Activated T-cell treated with anti-CD3 and anti-CD28 coated beads, Interleukin-2, amount 50 U/mL, for 24 hours (primary cell): ENCODE results near the gene CASQ1.

Experiments used
- DNase-seq: peaks from one replicate; pipeline ENCODE4 v3.0.0-alpha.2; 2020
- H3K27ac Mint-ChIP-seq: 2 replicates; pipeline ENCODE4 v1.8.0; 2020; ENCODE audit warnings: mild to moderate bottlenecking, mixed read lengths
- H3K27me3 Mint-ChIP-seq: 2 replicates; pipeline ENCODE4 v1.8.0; 2020; ENCODE audit warnings: mixed read lengths
- H3K36me3 Mint-ChIP-seq: 2 replicates; pipeline ENCODE4 v1.8.0; 2020; ENCODE audit warnings: low read depth, mixed read lengths
- H3K4me1 Mint-ChIP-seq: 2 replicates; pipeline ENCODE4 v1.8.0; 2020; ENCODE audit warnings: low read depth, mixed read lengths
- H3K4me3 Mint-ChIP-seq: 2 replicates; pipeline ENCODE4 v1.8.0; 2020; ENCODE audit warnings: mild to moderate bottlenecking, moderate library complexity, mixed read lengths
- H3K9me3 Mint-ChIP-seq: 2 replicates; pipeline ENCODE4 v1.8.0; 2020; ENCODE audit warnings: mixed read lengths

CASQ1 gene

DNA sequence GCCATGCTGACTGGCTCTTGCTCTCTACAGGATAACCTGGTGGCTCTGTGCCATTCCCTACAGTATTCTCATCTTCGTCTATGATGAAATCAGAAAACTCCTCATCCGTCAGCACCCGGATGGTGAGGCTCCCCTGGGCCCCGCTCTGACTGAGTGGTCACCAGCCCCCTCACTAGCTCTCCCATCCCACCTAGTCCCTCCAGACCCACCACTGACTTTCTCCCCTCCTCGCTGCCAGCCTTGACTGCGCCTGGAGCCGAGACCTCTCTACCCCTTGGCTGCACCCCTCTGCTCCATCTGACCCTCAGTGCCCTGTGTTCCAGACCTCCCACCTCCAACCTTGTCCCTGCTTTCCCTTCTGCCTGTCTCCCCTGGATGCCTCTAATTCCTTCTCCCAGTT lies 4.1 kb upstream of the CASQ1 start:
- Mint-ChIP-seq H3K9me3 (no peaks in the 10 kb centered on the region), H3K36me3 (no peaks in the 10 kb centered on the region), H3K4me1 (no peaks in the 10 kb centered on the region), H3K27me3 (peaks cover 12% of the 10 kb centered on the region), H3K4me3 (no peak overlapping the region), H3K27ac (no peak overlapping the region)
- DNase-seq = no peak

DNA sequence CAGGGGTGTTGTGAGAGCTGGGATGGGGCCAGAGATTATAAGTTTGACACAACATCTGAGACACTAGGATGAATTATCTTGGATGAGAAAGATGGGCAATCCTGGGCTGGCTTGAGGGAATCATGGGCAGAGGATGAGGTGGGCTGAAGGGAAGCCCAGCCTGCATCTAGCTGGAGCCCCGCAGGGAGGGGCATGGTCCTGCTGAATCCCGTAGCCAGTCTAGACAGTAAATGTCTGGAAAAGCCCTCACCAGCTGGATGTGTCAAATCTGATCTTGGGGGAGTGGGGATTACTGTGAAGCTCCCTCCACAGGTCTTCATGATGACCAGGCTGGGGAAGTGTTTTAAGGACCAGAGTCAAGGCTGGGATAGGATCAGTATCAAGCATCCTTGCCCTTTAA lies 3.6 kb upstream of the CASQ1 start:
- Mint-ChIP-seq H3K4me3 (no peak overlapping the region), H3K4me1 (no peaks in the 10 kb centered on the region), H3K36me3 (no peaks in the 10 kb centered on the region), H3K9me3 (no peaks in the 10 kb centered on the region), H3K27me3 (peaks cover 9% of the 10 kb centered on the region), H3K27ac (no peak overlapping the region)
- no peak for DNase-seq

DNA sequence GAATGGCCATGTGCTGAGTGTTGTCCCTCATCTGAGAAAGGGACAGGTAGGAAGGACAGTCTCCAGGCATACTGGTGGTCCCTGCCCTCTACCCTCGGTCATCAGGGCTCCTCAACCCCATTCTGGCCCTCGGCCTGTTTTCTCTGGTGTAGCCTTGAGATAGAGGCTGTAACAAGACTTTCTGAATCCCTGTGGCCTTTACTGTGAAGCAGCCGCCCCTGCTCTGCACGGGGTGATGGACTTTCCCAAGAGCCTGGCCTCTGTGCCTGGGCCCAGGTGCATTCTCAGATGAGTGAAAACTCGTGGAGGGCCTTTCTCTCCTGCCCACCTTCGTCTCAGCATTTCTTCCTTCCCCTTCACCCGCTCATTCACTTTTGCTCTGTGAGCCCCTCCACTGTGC lies 3.0 kb upstream of the CASQ1 start:
- Mint-ChIP-seq H3K27ac (no peak overlapping the region), H3K27me3 (peaks cover 5% of the 10 kb centered on the region), H3K36me3 (no peaks in the 10 kb centered on the region), H3K9me3 (no peaks in the 10 kb centered on the region), H3K4me1 (no peaks in the 10 kb centered on the region), H3K4me3 (no peak overlapping the region)
- no peak for DNase-seq

DNA sequence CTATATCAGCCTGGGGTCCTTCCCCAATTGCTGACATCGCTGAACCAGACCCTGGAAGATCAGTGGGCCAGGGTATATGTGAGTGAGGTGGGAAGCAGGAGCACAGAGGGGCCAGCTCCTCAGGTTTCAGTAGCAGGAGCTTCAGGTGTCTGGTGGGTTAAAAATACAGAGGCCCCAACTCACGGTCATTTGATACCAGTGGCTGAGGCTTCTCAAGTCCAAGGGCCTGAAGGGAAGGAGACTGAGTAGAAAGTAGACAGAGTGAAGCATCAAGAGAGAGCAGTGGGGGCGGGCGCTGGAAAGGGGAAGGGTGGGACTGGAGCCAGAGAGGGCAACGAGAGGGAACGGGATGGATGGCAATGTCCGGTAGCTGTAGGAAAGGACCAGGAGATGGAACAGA lies 2.0 kb upstream of the CASQ1 start:
- H3K36me3 Mint-ChIP-seq = no peaks in the 10 kb centered on the region
- H3K27ac Mint-ChIP-seq = no peak overlapping the region
- H3K9me3 Mint-ChIP-seq = no peaks in the 10 kb centered on the region
- H3K4me3 Mint-ChIP-seq = no peak overlapping the region
- DNase-seq = no peak
- no peaks in the 10 kb centered on the region for H3K4me1 Mint-ChIP-seq
- H3K27me3 Mint-ChIP-seq = peaks cover 5% of the 10 kb centered on the region

DNA sequence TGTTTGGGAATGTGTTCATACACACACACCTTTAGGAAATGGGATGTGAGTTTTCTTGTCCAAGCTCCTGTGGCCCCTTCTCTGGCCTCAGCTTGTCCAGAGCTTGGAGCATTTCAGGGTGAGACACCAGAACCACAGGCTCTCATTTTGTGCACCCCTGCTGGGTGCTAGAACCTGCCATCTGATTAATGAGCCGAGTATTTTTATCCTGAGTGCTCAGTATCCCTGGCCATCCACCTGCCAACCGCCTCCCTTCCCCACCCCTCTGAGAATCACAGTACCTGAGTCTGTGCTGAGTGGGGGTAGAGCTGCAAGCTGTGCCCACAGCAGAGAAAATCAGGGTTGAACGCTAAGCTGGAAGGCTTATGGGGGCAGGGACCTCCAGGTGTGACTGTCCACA lies 1.4 kb downstream of the CASQ1 start:
- DNase-seq = no peak
- Mint-ChIP-seq H3K27me3 (no peaks in the 10 kb centered on the region), H3K27ac (no peak overlapping the region), H3K4me3 (no peak overlapping the region), H3K36me3 (no peaks in the 10 kb centered on the region), H3K9me3 (no peaks in the 10 kb centered on the region), H3K4me1 (no peaks in the 10 kb centered on the region)

DNA sequence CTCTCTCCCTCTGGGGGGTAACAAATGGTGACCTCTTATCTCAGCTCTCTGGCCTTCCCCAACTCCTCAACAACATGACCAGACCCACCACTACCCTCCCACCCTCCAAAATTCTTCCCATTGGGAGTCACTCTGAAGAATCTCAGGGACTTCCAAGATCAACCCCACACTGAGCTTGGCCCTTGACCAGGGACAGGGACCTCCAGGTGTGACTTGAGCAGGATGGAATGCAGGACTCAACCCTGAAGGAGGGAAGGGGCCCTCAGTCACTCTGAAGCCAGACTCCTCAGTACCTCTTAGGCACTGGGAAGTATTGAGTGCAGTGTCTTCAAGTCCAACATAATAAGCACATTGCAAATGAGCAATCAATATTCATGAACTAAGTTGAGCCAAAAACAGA lies 1.9 kb downstream of the CASQ1 start:
- no peaks in the 10 kb centered on the region for H3K4me1 Mint-ChIP-seq
- no peak for DNase-seq
- no peak overlapping the region for H3K27ac Mint-ChIP-seq
- no peaks in the 10 kb centered on the region for H3K36me3 Mint-ChIP-seq
- no peaks in the 10 kb centered on the region for H3K27me3 Mint-ChIP-seq
- H3K9me3 Mint-ChIP-seq = no peaks in the 10 kb centered on the region
- no peak overlapping the region for H3K4me3 Mint-ChIP-seq

DNA sequence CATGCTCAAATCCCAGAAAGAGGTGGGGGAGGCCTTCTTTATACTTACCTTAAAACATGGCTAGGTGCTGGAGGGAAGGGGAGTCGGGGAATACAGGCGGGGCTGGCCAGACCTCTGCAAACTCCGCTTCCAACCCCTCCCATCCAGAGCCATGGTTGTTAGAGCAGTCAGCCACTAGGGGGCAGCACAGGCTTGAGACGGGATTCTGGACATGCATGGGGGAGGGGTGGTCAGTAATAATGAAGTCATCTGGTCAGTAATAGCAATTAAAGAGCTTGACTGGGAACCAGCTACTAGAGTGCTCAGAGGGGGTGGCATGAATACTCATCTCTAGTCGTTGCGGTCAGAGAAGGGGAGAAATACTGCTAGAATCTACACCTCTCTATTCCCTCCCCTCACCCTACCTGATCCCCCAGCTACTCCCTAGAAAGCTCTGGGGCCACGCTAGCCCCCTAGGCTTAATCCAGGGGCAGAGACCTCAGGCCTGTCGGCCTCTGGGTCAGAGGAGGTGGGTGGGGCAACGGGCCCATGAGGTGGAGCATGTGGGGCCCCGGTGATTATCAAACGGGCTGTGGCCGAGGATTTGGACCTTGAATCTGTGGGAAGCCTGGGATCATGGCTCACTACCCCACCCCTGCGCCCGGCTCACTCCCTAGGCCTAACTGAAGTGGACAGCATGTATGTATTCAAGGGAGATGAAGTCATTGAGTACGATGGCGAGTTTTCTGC lies 2.9 kb downstream of the CASQ1 start:
- H3K4me1 Mint-ChIP-seq = no peaks in the 10 kb centered on the region
- H3K27ac Mint-ChIP-seq = no peak overlapping the region
- no peaks in the 10 kb centered on the region for H3K36me3 Mint-ChIP-seq
- H3K9me3 Mint-ChIP-seq = no peaks in the 10 kb centered on the region
- peak; percentile 86 for DNase-seq
- no peaks in the 10 kb centered on the region for H3K27me3 Mint-ChIP-seq
- H3K4me3 Mint-ChIP-seq = no peak overlapping the region

DNA sequence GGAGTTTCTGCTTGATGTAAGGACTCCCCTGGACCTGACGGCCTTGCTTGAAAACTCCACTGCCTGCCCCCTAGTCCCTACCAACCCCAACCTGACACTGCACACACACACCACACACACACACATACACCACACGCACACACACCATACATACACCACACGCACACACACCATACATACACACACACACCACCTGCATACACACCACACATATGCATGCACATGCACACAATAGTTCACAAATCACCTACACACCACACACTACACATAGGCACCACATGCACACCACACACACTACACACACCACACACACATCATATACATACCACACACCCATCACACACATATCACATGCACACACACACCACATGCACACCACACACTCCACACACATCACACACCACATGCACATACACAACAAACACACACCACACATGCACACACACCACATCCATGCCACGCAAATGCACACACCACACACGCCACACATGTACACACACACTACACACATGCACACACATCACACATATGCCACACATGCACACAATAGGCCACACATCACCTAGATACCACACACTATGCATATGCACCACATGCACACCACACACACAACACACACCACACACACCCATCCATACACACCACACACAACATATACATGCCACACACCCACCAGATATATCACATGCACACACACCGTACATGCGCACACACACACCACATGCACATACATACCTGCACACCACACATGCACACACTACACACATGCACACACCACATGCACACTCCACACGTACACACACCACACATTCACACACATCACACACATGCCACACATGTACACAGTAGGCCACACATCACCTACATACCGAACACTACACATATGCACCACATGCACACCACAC lies 3.7 kb downstream of the CASQ1 start:
- no peak for DNase-seq
- H3K27me3 Mint-ChIP-seq = no peaks in the 10 kb centered on the region
- no peak overlapping the region for H3K27ac Mint-ChIP-seq
- H3K4me1 Mint-ChIP-seq = no peaks in the 10 kb centered on the region
- H3K4me3 Mint-ChIP-seq = no peak overlapping the region
- H3K36me3 Mint-ChIP-seq = no peaks in the 10 kb centered on the region
- H3K9me3 Mint-ChIP-seq = no peaks in the 10 kb centered on the region

DNA sequence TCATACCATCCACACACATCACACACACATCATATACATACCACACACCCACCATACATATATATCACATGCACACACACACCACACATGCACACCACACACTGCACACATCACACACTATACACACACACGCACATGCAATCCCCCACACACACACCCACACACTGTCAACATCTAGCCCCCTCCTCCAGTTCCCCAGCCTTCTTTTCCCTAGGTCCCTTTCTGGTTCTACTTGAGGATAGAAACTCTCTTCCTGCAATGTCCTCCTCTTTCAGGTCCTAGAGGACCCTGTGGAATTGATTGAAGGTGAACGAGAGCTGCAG lies 4.3 kb downstream of the CASQ1 start:
- Mint-ChIP-seq H3K4me3 (no peak overlapping the region), H3K36me3 (no peaks in the 10 kb centered on the region), H3K9me3 (no peaks in the 10 kb centered on the region), H3K27me3 (no peaks in the 10 kb centered on the region), H3K4me1 (no peaks in the 10 kb centered on the region), H3K27ac (no peak overlapping the region)
- no peak for DNase-seq

DNA sequence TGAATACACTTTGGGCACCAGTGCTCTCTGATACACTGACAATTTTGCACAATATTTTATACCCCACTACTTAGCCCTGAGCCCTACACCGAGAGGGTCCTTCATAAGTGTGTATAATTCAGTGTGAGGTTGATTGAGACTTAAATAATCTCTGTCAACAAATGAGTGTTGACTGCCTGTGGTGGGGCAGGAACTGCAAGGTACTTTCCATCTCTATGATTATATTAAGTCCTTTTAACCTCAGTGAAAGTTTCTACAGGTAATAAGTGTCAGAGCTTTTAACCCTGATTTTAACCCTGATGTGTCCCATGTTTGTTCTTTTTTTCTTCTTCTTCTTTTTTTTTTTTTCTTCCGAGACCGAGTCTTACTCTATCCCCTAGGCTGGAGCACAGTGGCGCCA lies 5.8 kb downstream of the CASQ1 start:
- Mint-ChIP-seq H3K36me3 (no peaks in the 10 kb centered on the region), H3K27ac (no peak overlapping the region), H3K9me3 (no peaks in the 10 kb centered on the region), H3K27me3 (no peaks in the 10 kb centered on the region), H3K4me3 (no peak overlapping the region), H3K4me1 (no peaks in the 10 kb centered on the region)
- DNase-seq = no peak

DNA sequence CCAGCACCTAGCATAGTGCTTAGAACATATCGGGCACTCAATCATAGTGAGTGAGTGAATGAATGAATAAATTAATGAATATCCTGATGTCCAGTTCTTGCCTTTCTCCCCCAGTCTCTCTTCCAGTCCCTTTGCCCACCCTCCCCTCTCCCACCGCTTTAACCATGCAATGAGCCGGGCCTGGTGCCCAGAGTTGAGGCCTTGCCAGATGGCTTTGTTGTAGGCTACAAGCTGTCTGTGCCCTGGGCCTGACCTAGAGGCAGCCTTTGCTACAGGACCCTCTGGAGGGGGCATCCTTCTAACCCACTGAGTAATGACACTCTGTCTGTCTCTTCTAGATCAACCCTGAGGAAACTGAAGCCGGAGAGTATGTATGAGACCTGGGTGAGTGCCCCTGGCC lies 6.9 kb downstream of the CASQ1 start:
- H3K4me1 Mint-ChIP-seq = no peaks in the 10 kb centered on the region
- H3K27ac Mint-ChIP-seq = no peak overlapping the region
- no peaks in the 10 kb centered on the region for H3K36me3 Mint-ChIP-seq
- no peak overlapping the region for H3K4me3 Mint-ChIP-seq
- DNase-seq = no peak
- H3K27me3 Mint-ChIP-seq = no peaks in the 10 kb centered on the region
- no peaks in the 10 kb centered on the region for H3K9me3 Mint-ChIP-seq

DNA sequence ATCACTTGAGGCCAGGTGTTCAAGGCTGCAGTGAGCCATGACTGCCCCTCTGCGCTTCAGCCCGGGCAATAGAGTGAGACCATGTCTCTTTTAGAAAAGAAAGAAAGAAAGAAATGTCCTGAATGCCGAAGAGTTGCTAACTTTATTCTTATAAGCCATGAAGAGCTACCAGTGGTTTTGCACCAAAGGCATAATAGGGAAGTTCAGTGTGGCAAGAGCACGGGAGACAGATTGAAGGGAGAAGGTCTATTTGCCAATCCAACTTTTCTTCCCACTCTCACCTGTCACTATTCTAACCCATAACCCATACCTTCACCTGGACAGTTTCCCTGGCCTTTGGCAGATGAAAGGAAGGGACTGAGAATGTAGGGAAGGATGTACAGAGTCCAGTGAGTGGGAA lies 10.4 kb downstream of the CASQ1 start:
- Mint-ChIP-seq H3K36me3 (peaks cover 2% of the 10 kb centered on the region), H3K27me3 (no peaks in the 10 kb centered on the region), H3K4me1 (peaks cover 11% of the 10 kb centered on the region), H3K27ac (no peak overlapping the region), H3K4me3 (no peak overlapping the region), H3K9me3 (no peaks in the 10 kb centered on the region)
- no peak for DNase-seq

DNA sequence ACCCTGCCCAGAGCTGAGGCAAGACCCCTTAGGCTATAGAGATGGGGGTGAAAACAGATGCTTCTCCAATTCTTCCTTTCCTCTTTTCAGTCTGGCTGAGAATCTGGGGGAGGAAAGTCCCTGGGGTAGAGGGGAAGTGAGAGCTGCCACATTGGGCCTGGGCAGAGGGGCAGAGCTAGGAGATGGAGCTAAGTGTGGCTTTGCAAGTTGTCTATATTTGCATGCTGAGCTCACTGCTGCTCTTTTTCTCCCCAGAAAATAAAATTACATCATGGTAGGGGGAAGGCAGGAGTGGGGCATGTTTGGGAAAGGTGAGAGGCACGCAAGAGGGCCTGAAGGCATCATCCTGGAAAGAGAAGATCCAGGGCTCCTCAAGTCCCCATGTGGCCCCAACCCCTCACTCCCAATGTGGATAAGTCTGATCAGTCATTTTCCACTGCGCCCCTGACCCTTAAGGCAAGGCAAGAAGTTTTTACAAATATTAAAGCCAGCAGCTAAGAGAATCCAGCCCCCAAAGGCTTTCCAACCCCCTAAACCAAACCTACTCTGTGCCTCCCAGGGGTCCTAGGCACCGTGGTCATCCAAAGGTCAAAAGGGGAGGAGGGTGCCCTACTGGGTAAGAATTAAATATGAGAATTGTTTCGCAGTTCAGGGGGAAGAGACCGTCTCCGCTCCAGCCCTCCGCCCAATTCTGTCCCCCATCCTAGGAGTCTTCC lies 14.3 kb downstream of the CASQ1 start:
- peaks cover 38% of the 10 kb centered on the region for H3K36me3 Mint-ChIP-seq
- DNase-seq = no peak

DNA sequence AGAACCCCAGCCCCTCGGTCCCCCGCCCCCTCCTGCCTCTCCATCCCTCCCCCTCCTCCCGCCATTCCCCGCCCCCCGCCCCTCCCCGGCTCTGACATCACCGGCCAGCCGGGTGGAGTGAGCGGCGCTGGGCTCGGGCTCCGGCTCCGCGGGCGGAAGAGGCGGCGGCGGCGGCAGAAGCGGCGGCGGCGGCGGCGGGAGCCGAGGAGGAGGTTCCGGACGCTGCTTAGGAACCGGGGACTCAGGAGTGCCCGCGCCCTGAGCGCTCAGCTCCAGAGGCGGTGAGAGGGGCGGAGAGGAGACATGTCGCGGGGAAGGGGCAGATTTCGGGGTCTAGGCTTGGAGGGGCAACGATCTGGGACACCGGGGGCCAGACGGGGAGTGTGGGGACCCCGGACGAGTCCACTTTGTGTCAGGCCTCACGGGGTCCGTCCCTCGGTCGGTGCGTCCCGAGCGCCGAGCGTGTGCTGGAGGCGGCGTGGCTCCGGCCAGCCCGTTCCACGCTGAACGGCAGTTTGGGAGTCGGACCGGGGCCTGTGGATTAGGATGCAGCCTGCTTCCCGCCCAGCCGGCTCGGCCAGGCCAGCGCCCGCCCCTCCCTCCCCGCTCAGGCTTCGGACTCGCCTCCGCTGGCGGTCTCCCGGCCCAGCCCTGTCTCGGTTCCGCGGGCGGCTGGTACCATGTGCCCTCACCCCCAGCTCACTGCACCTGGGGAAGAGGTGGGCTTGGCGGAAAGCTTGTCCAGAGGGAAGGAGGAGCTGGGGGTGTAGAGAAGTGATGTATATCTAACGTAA lies 15.1 kb downstream of the CASQ1 start, which contains the start of gene PEA15:
Gene PEA15 (plus strand): TSS at position 143 of the 794 bp plus-strand sequence. CDS start 6,161 bp downstream, outside the sequence.
- H3K4me1 Mint-ChIP-seq = peaks cover 54% of the 10 kb centered on the region
- H3K27me3 Mint-ChIP-seq = no peaks in the 10 kb centered on the region
- peaks cover 45% of the 10 kb centered on the region for H3K36me3 Mint-ChIP-seq

More for the DNA sequence above, 14.3 kb downstream of the CASQ1 start:
- Mint-ChIP-seq H3K4me1 (peaks cover 46% of the 10 kb centered on the region), H3K27ac (peak overlapping the region; percentile 93), H3K4me3 (peak overlapping the region; percentile 88), H3K9me3 (no peaks in the 10 kb centered on the region), H3K27me3 (no peaks in the 10 kb centered on the region)

More for the DNA sequence above, 15.1 kb downstream of the CASQ1 start, which contains the start of gene PEA15:
- Mint-ChIP-seq H3K4me3 (peak within 1 kb of the TSS; percentile 88), H3K9me3 (no peaks in the 10 kb centered on the region), H3K27ac (peak within 1 kb of the TSS; percentile 93)
- peak; percentile 85 for DNase-seq
